Esophagus (tissue), 2 donors: ENCODE results near the gene AMIGO2. TPM values are rescaled to one million over a fixed set of nuclear protein-coding genes. Genes with fewer than 3 reads are reported as not detected.

Experiments
- H3K27ac ChIP-seq, 2 donors: one replicate each; pipeline ENCODE4 v1.5.1; 2013; ENCODE audit warnings: low read depth in 2 of 2, mild to moderate bottlenecking in 2 of 2, inconsistent platforms in 1 of 2, low read length in 1 of 2, moderate library complexity in 1 of 2
- H3K27me3 ChIP-seq, 2 donors: one replicate each; pipeline ENCODE4 v1.6.1; 2013; ENCODE audit warnings: low read length in 2 of 2, control low read depth in 1 of 2, mild to moderate bottlenecking in 1 of 2; ENCODE audit not compliant: insufficient read depth in 2 of 2, control insufficient read depth in 1 of 2
- H3K36me3 ChIP-seq, 2 donors: one replicate each; pipeline ENCODE4 v1.6.1; 2013; ENCODE audit warnings: low read length in 1 of 2; ENCODE audit not compliant: control insufficient read depth in 2 of 2, insufficient read depth in 2 of 2
- H3K4me1 ChIP-seq, 2 donors: one replicate each; pipeline ENCODE4 v1.6.1; 2013; ENCODE audit warnings: low read length in 1 of 2; ENCODE audit not compliant: control insufficient read depth in 2 of 2, insufficient read depth in 2 of 2
- H3K4me3 ChIP-seq, 2 donors: one replicate each; pipeline ENCODE4 v1.5.1; 2013; ENCODE audit warnings: low read length in 2 of 2, mild to moderate bottlenecking in 2 of 2, low read depth in 1 of 2, moderate library complexity in 1 of 2
- H3K9me3 ChIP-seq, 2 donors: one replicate each; pipeline ENCODE4 v1.6.1; 2013; ENCODE audit warnings: mild to moderate bottlenecking in 2 of 2, low read depth in 1 of 2, low read length in 1 of 2, moderate library complexity in 1 of 2; ENCODE audit not compliant: control insufficient read depth in 2 of 2, insufficient read depth in 1 of 2
- WGBS, 2 donors: extraction: QIAGEN DNeasy Blood & Tissue Kit; methylation state at CpG; one replicate each; pipeline ENCODE4 v1.1.7; 2013; 5-methylcytosine and 5-hydroxymethylcytosine counted together
- polyA plus RNA-seq, 2 donors: library from polyadenylated mRNA; stranded (reverse); fragments of 200-250 nt; gene quantifications; one replicate each; pipeline ENCODE4 v1.2.3, GENCODE V29; 2013
- donor health status: healthy with polysubstance abuse.
- donor health status: Bipolar disorder and iron deficiency.

The AMIGO2 gene
- polyA plus RNA-seq, 2 donors: 1.5 to 2.2 TPM

DNA sequence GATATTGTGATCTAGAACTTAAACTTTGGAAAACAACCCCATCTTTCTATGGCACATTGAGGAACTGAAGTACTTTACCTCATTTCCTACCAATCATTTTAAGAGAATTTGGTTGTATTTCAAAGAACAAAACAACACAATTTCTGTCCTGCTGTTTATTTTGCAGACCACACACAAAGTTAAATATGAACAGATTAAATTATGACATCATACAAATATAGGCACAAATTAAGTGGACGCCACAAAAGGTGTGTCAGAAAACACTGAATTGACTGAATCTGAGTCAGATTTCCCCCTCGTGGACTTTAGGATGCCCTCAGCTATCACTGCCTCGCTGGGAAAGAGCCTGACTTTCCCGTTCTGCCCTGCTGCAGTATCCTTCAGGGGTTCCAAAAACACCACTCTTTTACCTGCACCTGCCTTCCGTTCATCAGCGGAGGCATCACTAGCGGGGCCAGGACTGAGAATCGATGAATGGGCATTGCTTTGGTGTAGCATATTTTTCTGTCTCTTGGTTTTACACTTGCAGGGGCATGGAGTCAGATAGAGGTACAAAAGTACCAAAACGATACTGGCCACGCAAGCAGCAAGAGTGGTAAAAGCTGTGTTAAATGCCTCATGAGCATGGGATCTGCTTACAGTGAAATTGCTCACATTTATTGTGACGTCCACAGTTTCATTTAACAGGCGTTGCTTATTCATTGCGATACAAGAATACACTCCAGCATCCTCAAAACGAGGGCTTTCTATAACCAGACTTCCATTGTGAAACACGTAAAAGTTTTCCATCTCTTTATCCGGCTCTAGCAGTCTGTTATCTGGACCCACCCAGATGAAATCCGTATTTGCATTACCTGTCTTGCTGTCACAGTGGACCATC is 2.3 kb downstream of the AMIGO2 start:
- 88 to 92% methylated on average over 17 of the region's 17 CpGs for WGBS, 2 donors
- Histone ChIP-seq H3K36me3 (no peaks in the 10 kb centered on the region), H3K4me1 (peaks cover 0 to 3% of the 10 kb centered on the region in 2 donors), H3K27ac (no peak overlapping the region), H3K9me3 (no peaks in the 10 kb centered on the region), H3K27me3 (no peaks in the 10 kb centered on the region), H3K4me3 (no peak overlapping the region)

- Histone ChIP-seq H3K36me3 (no peaks in the 10 kb centered on the region), H3K27ac (no peak overlapping the region), H3K4me1 (peaks cover 0 to 3% of the 10 kb centered on the region in 2 donors), H3K9me3 (no peaks in the 10 kb centered on the region), H3K4me3 (no peak overlapping the region), H3K27me3 (no peaks in the 10 kb centered on the region)
- 93% methylated on average over 7 of the region's 7 CpGs for WGBS, 2 donors
These were observed 4.3 kb downstream of the AMIGO2 start for GRCh38 chr12:47075192-47076084.

- Histone ChIP-seq H3K9me3 (no peaks in the 10 kb centered on the region), H3K27me3 (no peaks in the 10 kb centered on the region), H3K4me3 (no peak overlapping the region), H3K36me3 (no peaks in the 10 kb centered on the region), H3K27ac (no peak overlapping the region), H3K4me1 (peaks cover 0 to 3% of the 10 kb centered on the region in 2 donors)
- 95 to 97% methylated on average over 2 of the region's 2 CpGs for WGBS, 2 donors
These were observed 5.0 kb downstream of the AMIGO2 start for GRCh38 chr12:47074757-47075156.

- H3K4me3 ChIP-seq: no peak overlapping the region
- no peaks in the 10 kb centered on the region for H3K36me3 ChIP-seq
- H3K27ac ChIP-seq: no peak overlapping the region
- no peaks in the 10 kb centered on the region for H3K9me3 ChIP-seq
- H3K27me3 ChIP-seq: no peaks in the 10 kb centered on the region
- 88 to 91% methylated on average over 3 of the region's 3 CpGs for WGBS, 2 donors
- H3K4me1 ChIP-seq: peaks cover 0 to 3% of the 10 kb centered on the region in 2 donors
These were observed 5.8 kb downstream of the AMIGO2 start for GRCh38 chr12:47073951-47074350.

DNA sequence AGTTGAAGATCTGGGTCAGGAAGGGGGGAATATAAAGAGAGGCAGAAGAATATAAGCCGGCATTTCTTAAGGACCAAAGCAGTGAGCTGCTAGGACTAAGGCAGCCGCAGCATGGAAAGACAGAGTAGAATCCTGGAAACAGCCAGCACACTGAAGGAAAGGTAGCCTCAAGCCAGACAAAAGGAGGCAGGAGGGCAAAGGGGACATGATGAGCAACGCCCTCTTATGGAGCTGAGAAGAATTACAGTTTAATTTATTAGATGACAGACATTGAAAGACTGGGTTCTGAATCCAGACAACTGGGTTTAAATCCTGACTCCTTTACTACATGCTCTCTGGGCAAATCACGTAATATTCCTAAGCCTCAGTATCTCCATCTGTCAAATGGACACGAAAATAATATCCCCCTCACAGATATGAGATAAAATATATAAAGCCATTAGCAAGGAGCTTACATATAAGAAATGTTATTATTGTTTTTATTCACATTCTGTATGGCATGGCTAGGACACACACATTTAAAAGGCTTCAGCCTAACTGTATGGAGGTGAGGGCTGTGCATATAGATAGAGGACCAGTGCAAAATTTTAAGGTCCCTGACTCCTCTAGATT is 8.4 kb downstream of the AMIGO2 start:
- Histone ChIP-seq H3K36me3 (no peaks in the 10 kb centered on the region), H3K27ac (no peak overlapping the region), H3K4me1 (no peaks in the 10 kb centered on the region), H3K4me3 (no peak overlapping the region), H3K27me3 (no peaks in the 10 kb centered on the region), H3K9me3 (no peaks in the 10 kb centered on the region)
- 41 to 53% methylated on average over 5 of the region's 5 CpGs for WGBS, 2 donors

DNA sequence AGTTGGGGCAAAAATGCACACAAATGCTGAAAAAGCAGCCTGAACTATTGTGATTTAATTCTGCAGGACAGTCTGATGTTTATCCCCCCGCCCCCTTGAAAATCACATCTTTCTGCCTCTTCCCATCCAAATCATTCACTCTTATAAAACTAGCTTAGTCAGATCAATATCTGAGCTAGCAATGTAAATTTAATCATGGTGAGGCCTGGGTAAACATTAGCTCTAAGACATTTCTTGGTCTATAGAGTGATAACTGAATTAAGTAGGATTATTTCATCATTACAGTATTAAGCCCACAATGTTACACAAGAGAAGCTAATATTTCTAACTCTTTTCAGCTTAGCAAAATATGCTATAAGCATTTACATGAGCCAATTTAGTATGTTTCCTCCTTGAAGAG is 9.4 kb downstream of the AMIGO2 start:
- H3K4me1 ChIP-seq: no peaks in the 10 kb centered on the region
- no peak overlapping the region for H3K4me3 ChIP-seq
- H3K36me3 ChIP-seq: no peaks in the 10 kb centered on the region
- H3K27ac ChIP-seq: no peak overlapping the region
- 53 to 74% methylated on average over 1 of the region's 1 CpG for WGBS, 2 donors
- no peaks in the 10 kb centered on the region for H3K27me3 ChIP-seq
- no peaks in the 10 kb centered on the region for H3K9me3 ChIP-seq

- Histone ChIP-seq H3K4me1 (no peaks in the 10 kb centered on the region), H3K27ac (no peak overlapping the region), H3K36me3 (no peaks in the 10 kb centered on the region), H3K9me3 (no peaks in the 10 kb centered on the region), H3K4me3 (no peak overlapping the region), H3K27me3 (no peaks in the 10 kb centered on the region)
- WGBS, 2 donors: 89 to 91% methylated on average over 6 of the region's 6 CpGs
These were observed 11.2 kb downstream of the AMIGO2 start for GRCh38 chr12:47068539-47068938.

- Histone ChIP-seq H3K36me3 (no peaks in the 10 kb centered on the region), H3K27ac (no peak overlapping the region), H3K4me1 (no peaks in the 10 kb centered on the region), H3K4me3 (no peak overlapping the region), H3K27me3 (no peaks in the 10 kb centered on the region), H3K9me3 (no peaks in the 10 kb centered on the region)
- 77 to 79% methylated on average over 5 of the region's 5 CpGs for WGBS, 2 donors
These were observed 11.9 kb downstream of the AMIGO2 start for GRCh38 chr12:47067771-47068431.

DNA sequence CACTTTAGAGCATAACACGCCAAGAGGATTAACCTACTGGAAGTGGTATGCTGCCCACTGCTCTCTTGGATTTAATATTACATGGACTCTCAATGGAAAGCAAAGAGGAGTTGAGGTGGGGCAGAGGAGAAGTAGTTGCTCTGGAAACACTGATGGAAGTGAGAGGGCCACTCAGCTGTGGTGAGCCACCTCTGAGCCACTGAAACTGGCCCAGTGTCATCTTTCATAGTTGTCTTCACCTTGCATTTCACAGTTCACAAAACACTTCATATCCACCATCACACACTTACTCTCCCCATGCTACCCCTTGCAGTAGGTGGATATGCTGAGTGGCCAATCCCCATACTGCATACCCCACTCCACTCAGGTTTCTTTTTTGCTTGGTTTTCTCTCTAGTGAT is 12.6 kb downstream of the AMIGO2 start:
- no peak overlapping the region for H3K4me3 ChIP-seq
- H3K27me3 ChIP-seq: no peaks in the 10 kb centered on the region
- H3K9me3 ChIP-seq: no peaks in the 10 kb centered on the region
- WGBS, 2 donors: 92 to 97% methylated on average over 1 of the region's 1 CpG
- H3K27ac ChIP-seq: no peak overlapping the region
- no peaks in the 10 kb centered on the region for H3K36me3 ChIP-seq
- no peaks in the 10 kb centered on the region for H3K4me1 ChIP-seq
